ENCODE measurements around the gene HOMER3.

The HOMER3 gene

DNA sequence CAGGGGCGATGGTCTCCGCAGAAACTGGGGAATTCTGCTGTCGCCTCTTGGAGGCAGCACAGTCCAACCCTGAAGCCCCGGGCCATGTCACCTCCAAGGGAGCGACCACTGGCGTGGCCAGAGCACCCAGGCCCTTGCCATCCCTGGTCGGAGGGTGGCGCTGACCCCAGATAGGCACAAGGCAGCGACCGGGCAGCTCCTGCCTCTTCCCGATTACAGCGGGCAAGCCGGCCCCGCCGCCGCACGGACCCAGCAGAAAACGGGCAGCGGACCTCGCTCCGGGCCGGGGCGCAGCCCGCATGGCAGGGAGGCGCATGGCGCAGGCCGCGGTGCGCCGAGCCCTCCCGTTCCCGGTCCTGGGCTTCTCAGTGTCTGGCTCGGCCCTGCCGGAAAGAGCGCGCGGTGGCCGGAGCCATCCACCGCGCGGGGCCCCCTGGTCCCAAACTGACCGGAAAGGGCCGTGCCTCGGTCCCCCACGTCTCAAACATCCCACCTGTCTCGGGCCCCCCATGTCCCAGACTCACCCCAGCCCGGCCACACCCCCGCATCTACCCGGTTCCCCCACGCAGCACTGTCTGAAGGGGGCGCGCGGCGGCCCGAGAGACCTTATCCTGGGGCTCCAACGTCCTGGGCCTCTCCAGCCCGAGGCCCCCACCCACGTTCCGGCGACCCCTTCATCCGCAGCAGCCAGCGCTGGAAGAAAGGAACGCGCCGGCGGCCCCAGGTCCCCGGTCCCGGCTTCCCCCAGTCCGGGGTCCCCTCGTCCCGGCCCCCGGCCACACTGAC lies 45.8 kb downstream of the HOMER3 start (continued):
- TF ChIP-seq KLF8 (tag by site-specific recombination; IDR thresholded peaks at IDR 0.05): peak; percentile 25; the same call in 1 of the 2 replicates
- TF ChIP-seq, protein P1, sequence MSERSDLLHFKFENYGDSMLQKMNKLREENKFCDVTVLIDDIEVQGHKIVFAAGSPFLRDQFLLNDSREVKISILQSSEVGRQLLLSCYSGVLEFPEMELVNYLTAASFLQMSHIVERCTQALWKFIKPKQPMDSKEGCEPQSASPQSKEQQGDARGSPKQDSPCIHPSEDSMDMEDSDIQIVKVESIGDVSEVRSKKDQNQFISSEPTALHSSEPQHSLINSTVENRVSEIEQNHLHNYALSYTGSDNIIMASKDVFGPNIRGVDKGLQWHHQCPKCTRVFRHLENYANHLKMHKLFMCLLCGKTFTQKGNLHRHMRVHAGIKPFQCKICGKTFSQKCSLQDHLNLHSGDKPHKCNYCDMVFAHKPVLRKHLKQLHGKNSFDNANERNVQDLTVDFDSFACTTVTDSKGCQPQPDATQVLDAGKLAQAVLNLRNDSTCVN (tag by site-specific recombination; optimal IDR thresholded peaks at IDR 0.05): peak; percentile 68
- TF ChIP-seq ZNF600 (tag by site-specific recombination; IDR thresholded peaks at IDR 0.05): peak; percentile 30; the same call in 1 of the 2 replicates
- peak; percentile 65 for TF ChIP-seq ZNF335 (tag by site-specific recombination; conservative IDR thresholded peaks at IDR 0.05)
- TF ChIP-seq, protein P2, sequence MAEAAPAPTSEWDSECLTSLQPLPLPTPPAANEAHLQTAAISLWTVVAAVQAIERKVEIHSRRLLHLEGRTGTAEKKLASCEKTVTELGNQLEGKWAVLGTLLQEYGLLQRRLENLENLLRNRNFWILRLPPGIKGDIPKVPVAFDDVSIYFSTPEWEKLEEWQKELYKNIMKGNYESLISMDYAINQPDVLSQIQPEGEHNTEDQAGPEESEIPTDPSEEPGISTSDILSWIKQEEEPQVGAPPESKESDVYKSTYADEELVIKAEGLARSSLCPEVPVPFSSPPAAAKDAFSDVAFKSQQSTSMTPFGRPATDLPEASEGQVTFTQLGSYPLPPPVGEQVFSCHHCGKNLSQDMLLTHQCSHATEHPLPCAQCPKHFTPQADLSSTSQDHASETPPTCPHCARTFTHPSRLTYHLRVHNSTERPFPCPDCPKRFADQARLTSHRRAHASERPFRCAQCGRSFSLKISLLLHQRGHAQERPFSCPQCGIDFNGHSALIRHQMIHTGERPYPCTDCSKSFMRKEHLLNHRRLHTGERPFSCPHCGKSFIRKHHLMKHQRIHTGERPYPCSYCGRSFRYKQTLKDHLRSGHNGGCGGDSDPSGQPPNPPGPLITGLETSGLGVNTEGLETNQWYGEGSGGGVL (tag by site-specific recombination; IDR thresholded peaks at IDR 0.05): no peak

DNA sequence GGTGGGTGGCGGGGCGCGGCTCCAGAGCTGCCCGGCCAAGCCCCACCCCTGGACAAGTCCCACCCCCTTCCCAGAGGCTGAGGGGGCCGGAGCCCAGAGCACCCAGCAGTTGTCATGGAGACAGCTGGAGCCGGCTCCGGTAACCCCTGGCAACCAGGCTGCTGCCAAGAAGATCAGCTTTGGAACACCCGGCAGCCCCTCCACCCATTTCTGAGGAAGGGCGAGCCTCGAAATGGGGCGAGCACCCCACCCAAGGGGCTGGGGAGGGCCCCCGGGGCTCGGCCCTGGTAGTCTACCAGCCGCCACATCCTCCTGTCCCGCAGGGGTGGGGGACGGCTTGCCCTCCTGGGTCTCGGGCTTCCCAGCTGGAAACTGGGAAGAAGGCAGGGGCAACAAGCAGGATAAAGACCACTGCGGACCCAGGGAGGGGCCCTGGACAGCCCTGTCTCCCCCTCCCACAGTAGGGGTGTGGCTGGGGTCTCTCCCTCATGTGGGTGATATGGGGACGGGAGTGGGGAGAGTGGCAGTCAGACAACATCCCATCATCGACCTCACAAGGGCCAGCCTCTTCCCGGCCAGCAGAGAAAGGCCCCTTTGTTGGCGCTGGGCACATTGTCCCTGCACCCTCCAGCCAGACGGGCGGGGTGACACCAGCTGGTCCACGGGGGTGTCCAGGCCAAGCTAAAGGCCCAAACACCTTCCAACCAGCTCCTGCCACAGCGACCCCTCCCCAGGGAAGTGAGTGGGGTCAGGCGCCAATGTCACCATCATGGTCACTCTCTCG lies 46.6 kb downstream of the HOMER3 start:
- Histone ChIP-seq H3K4me1 (ENCODE audit: control insufficient read depth, insufficient read depth, low read length) (no peaks in the 10 kb centered on the region; the same call in 1 of the 2 replicates), H3K9me3 (ENCODE audit: control insufficient read depth, insufficient read depth, low read depth, low read length) (no peaks in the 10 kb centered on the region), H3K36me3 (ENCODE audit: control insufficient read depth in 2 of 2, insufficient read depth in 1 of 2, low read length in 2 of 2) (peaks cover 0 to 27% of the 10 kb centered on the region in 2 experiments; a peak in 2 of 3 replicates), H3K27ac (ENCODE audit: extremely low read depth, low read depth, low read length) (no peak overlapping the region), H3K4me3 (ENCODE audit: low read depth, low read length) (peak overlapping the region; percentile 50; the same call in 1 of the 2 replicates)
- ChIA-PET POLR2A (interaction anchor here (0.6 to 1.2 kb wide), 3 partner anchors 14 to 92 kb away, joined by 4 to 5 read pairs (median 5); partner anchors contain the start of genes COPE and DDX49), CTCF (interaction anchor here (0.5 to 2.3 kb wide), 11 partner anchors 24 to 557 kb away, joined by 3 to 13 read pairs (median 3); no protein-coding TSS in a partner anchor)
- TF ChIP-seq, protein P3, sequence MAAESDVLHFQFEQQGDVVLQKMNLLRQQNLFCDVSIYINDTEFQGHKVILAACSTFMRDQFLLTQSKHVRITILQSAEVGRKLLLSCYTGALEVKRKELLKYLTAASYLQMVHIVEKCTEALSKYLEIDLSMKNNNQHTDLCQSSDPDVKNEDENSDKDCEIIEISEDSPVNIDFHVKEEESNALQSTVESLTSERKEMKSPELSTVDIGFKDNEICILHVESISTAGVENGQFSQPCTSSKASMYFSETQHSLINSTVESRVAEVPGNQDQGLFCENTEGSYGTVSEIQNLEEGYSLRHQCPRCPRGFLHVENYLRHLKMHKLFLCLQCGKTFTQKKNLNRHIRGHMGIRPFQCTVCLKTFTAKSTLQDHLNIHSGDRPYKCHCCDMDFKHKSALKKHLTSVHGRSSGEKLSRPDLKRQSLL (tag by site-specific recombination; IDR thresholded peaks at IDR 0.05): peak; percentile 69; the same call in 1 of the 2 replicates
- TF ChIP-seq KLF1 (tag by site-specific recombination; IDR thresholded peaks at IDR 0.05): peak; percentile 73
- TF ChIP-seq ZBTB1 (tag by site-specific recombination; IDR thresholded peaks at IDR 0.05): no peak
- TF ChIP-seq ZNF138 (tag by site-specific recombination; IDR thresholded peaks at IDR 0.05; ENCODE audit: borderline replicate concordance): no peak
- TF ChIP-seq ZNF561 (tag by site-specific recombination; IDR thresholded peaks at IDR 0.05; ENCODE audit: borderline replicate concordance): no peak
- no peak for TF ChIP-seq ZNF555 (tag by site-specific recombination; conservative IDR thresholded peaks at IDR 0.05)

DNA sequence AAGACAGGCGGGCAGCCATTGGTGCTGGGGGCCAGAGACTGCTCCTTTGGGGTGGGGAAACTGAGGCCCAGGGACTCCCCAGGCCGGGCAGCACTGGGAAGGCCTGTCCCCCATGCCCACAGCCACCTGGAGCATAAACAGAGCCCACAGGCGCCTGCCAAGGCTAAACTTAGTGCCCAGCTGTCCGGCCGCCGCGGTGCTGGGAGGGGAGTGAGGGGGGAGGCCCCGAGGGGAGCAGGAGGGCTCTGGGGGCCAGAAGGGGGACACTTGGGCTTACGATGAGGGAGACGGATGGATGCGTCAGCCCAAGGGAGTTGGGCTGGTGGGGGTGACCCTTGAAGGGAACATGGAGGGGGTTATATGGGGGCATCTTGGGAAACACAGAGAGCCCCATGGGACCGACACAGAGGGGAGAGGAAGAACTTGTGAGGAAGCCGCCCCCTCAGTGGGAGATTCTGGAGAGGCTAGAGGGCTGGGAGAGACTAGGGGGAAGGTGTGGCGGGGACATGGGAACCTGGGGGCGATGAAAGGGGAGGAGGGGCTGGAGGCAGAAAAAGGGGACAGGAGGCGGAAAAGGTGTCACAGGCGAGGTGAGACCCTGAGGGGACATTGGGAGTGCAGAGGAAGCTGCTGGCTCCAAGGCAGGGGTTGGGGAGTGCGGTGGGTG lies 47.3 kb downstream of the HOMER3 start:
- ChIA-PET POLR2A (interaction anchor here (0.9 to 1.2 kb wide), 3 partner anchors 13 to 26 kb away, joined by 3 to 5 read pairs (median 4); partner anchors contain the start of genes COPE and DDX49), CTCF (interaction anchor here (0.5 to 1.6 kb wide), 5 partner anchors 27 to 218 kb away, joined by 3 to 7 read pairs (median 3); no protein-coding TSS in a partner anchor)
- Histone ChIP-seq H3K27ac (ENCODE audit: extremely low read depth, low read depth, low read length) (no peak overlapping the region), H3K4me3 (ENCODE audit: low read depth, low read length) (no peak overlapping the region), H3K9me3 (ENCODE audit: control insufficient read depth, insufficient read depth, low read depth, low read length) (no peaks in the 10 kb centered on the region), H3K36me3 (ENCODE audit: control insufficient read depth in 2 of 2, insufficient read depth in 1 of 2, low read length in 2 of 2) (peaks cover 0 to 21% of the 10 kb centered on the region in 2 experiments; a peak in 2 of 3 replicates), H3K4me1 (ENCODE audit: control insufficient read depth, insufficient read depth, low read length) (no peaks in the 10 kb centered on the region; the same call in 1 of the 2 replicates)
- peak; percentile 63; the same call in 1 of the 2 replicates for TF ChIP-seq EGR2 (tag by site-specific recombination; IDR thresholded peaks at IDR 0.05; ENCODE audit: low read depth)
- no peak for TF ChIP-seq BCL11B (tag by site-specific recombination; IDR thresholded peaks at IDR 0.05; ENCODE audit: low read depth)
- no peak for TF ChIP-seq REPIN1 (tag by site-specific recombination; IDR thresholded peaks at IDR 0.05; ENCODE audit: low read depth)
- TF ChIP-seq ZNF341 (tag by site-specific recombination; IDR thresholded peaks at IDR 0.05; ENCODE audit: low read depth): no peak
- TF ChIP-seq ZBTB20 (tag by site-specific recombination; IDR thresholded peaks at IDR 0.05): no peak
- TF ChIP-seq ZFHX2 (tag by site-specific recombination; conservative IDR thresholded peaks at IDR 0.05): peak; percentile 44
- TF ChIP-seq, protein P4, sequence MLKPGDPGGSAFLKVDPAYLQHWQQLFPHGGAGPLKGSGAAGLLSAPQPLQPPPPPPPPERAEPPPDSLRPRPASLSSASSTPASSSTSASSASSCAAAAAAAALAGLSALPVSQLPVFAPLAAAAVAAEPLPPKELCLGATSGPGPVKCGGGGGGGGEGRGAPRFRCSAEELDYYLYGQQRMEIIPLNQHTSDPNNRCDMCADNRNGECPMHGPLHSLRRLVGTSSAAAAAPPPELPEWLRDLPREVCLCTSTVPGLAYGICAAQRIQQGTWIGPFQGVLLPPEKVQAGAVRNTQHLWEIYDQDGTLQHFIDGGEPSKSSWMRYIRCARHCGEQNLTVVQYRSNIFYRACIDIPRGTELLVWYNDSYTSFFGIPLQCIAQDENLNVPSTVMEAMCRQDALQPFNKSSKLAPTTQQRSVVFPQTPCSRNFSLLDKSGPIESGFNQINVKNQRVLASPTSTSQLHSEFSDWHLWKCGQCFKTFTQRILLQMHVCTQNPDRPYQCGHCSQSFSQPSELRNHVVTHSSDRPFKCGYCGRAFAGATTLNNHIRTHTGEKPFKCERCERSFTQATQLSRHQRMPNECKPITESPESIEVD (tag by site-specific recombination; IDR thresholded peaks at IDR 0.05): no peak
- no peak for TF ChIP-seq HOXA7 (CRISPR knock-in tag; IDR thresholded peaks at IDR 0.05; ENCODE audit: borderline replicate concordance)
- TF ChIP-seq, protein P5, sequence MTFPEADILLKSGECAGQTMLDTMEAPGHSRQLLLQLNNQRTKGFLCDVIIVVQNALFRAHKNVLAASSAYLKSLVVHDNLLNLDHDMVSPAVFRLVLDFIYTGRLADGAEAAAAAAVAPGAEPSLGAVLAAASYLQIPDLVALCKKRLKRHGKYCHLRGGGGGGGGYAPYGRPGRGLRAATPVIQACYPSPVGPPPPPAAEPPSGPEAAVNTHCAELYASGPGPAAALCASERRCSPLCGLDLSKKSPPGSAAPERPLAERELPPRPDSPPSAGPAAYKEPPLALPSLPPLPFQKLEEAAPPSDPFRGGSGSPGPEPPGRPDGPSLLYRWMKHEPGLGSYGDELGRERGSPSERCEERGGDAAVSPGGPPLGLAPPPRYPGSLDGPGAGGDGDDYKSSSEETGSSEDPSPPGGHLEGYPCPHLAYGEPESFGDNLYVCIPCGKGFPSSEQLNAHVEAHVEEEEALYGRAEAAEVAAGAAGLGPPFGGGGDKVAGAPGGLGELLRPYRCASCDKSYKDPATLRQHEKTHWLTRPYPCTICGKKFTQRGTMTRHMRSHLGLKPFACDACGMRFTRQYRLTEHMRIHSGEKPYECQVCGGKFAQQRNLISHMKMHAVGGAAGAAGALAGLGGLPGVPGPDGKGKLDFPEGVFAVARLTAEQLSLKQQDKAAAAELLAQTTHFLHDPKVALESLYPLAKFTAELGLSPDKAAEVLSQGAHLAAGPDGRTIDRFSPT (tag by site-specific recombination; IDR thresholded peaks at IDR 0.05): no peak
- TF ChIP-seq ZNF366 (tag by site-specific recombination; conservative IDR thresholded peaks at IDR 0.05): no peak

All from HEK293 (cell line).